ENCODE measurements around the gene CTNND2. TPM values are rescaled to one million over a fixed set of nuclear protein-coding genes. Genes with fewer than 3 reads are reported as not detected.
"Not testable (repeated sequence)": the region's sequence is repeated elsewhere in the genome, so short reads cannot be mapped to it uniquely, and the experiment has no call there.

CTNND2 gene
- total and polyA plus RNA-seq, 2 donors: 0.24 to 1.4 TPM

- DNase-seq (ENCODE audit: extremely low spot score): no peak
- WGBS: 55% methylated on average over 1 of the region's 1 CpG
- no peak overlapping the region for H3K4me3 ChIP-seq (ENCODE audit: low read depth, low read length)
- H3K4me1 ChIP-seq (ENCODE audit: insufficient read depth): no peaks in the 10 kb centered on the region
- H3K27ac ChIP-seq (ENCODE audit: low read depth): no peak overlapping the region
- H3K36me3 ChIP-seq (ENCODE audit: insufficient read depth): no peaks in the 10 kb centered on the region
Observed at GRCh38 chr5:11040345-11040744, 863.9 kb downstream of the CTNND2 start.

DNA sequence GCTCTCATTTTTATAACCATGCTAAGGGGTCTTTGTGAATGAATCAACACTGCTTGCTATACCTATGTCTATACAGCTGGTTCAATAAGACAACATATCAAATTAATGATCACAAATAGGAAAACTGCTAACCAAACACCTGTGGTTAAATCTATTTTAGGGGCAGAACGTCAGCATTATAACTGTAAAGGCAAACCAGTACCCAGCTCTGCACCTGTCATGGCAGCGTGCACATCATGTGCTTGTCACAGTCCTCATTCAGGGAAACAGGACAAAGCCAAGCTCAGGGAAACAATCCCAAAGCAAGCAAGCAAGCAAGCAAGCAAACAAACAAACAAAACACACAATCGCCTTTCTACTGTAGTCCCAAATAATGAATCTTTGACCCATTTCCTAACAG, 865.5 kb downstream of the CTNND2 start:
- Histone ChIP-seq H3K4me1 (ENCODE audit: insufficient read depth) (no peaks in the 10 kb centered on the region), H3K4me3 (ENCODE audit: low read depth, low read length) (no peak overlapping the region), H3K27ac (ENCODE audit: low read depth) (no peak overlapping the region), H3K36me3 (ENCODE audit: insufficient read depth) (no peaks in the 10 kb centered on the region)
- no peak for DNase-seq (ENCODE audit: extremely low spot score)
- 83% methylated on average over 3 of the region's 3 CpGs for WGBS

DNA sequence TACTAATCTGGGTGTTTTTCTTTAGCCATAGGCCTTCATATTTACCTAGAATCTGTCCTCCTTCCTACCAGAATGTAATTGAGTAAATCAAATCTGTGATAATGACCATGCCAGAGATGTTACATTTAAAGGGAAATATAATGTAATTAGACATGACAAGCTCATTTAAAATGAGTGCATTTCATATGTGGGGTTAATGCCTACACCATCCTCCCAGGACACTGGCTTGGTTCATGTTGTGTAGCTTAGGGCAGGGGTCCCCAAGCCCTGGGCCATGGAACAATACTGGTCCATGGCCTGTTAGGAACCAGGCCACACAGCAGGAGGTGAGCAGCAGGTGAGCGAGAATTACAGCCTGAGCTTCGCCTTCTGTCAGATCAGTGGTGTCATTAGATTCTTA, 866.3 kb downstream of the CTNND2 start:
- Histone ChIP-seq H3K36me3 (ENCODE audit: insufficient read depth) (no peaks in the 10 kb centered on the region), H3K27ac (ENCODE audit: low read depth) (no peak overlapping the region), H3K4me3 (ENCODE audit: low read depth, low read length) (no peak overlapping the region), H3K4me1 (ENCODE audit: insufficient read depth) (no peaks in the 10 kb centered on the region)
- DNase-seq (ENCODE audit: extremely low spot score): no peak
- WGBS: 79% methylated on average over 2 of the region's 2 CpGs

- Histone ChIP-seq H3K4me3 (ENCODE audit: low read depth, low read length) (no peak overlapping the region), H3K4me1 (ENCODE audit: insufficient read depth) (no peaks in the 10 kb centered on the region), H3K27ac (ENCODE audit: low read depth) (no peak overlapping the region), H3K36me3 (ENCODE audit: insufficient read depth) (no peaks in the 10 kb centered on the region)
- no peak for DNase-seq (ENCODE audit: extremely low spot score)
- WGBS: 83% methylated on average over 6 of the region's 6 CpGs
Observed at GRCh38 chr5:11037080-11037479, 867.2 kb downstream of the CTNND2 start.

DNA sequence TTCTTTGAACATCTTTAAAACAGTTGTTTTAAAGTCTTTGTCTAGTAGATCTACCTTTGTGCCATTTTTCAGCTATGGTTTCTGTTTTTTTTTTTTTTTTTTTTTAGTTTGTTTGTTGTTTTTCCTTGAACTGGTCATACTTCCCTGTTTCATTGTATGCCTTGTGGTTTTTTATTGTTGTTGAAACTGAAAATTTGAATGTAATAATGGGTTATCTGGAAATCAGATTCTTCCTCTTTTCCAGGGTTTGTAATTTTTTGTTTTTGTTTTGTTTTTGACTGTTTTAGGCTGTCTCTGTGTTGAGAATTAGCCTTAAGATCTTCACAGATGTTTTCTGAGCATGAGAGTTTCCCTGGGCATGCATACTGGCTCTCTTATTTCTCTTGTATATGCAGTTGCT, 873.6 kb downstream of the CTNND2 start:
- no peak overlapping the region for H3K27ac ChIP-seq (ENCODE audit: low read depth)
- DNase-seq (ENCODE audit: extremely low spot score): no peak
- no peaks in the 10 kb centered on the region for H3K36me3 ChIP-seq (ENCODE audit: insufficient read depth)
- H3K4me3 ChIP-seq (ENCODE audit: low read depth, low read length): no peak overlapping the region
- H3K4me1 ChIP-seq (ENCODE audit: insufficient read depth): no peaks in the 10 kb centered on the region

- 87% methylated on average over 5 of the region's 5 CpGs for WGBS
- Histone ChIP-seq H3K27ac (ENCODE audit: low read depth) (no peak overlapping the region), H3K4me3 (ENCODE audit: low read depth, low read length) (no peak overlapping the region), H3K36me3 (ENCODE audit: insufficient read depth) (no peaks in the 10 kb centered on the region), H3K4me1 (ENCODE audit: insufficient read depth) (no peaks in the 10 kb centered on the region)
- DNase-seq (ENCODE audit: extremely low spot score): no peak
Observed at GRCh38 chr5:11027660-11028059, 876.6 kb downstream of the CTNND2 start.

DNA sequence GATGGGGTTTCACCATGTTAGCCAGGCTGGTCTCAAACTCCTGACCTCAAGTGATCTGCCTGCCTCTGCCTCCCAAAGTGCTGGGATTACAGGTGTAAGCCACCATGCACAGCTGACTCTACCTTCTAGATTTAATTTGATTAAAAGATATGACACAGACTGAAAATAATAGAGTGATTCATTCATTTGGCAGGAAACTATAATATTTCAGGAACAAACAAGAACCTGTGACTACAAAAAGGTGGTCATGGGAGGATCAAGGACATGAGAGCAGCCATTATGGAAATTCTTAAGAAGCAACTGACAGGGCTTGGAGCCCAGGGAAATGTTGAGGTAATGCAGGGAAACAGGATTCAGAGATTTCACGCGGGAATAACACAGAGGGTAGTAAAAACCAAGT, 877.7 kb downstream of the CTNND2 start:
- H3K27ac ChIP-seq (ENCODE audit: low read depth): no peak overlapping the region
- no peak for DNase-seq (ENCODE audit: extremely low spot score)
- no peaks in the 10 kb centered on the region for H3K4me1 ChIP-seq (ENCODE audit: insufficient read depth)
- H3K36me3 ChIP-seq (ENCODE audit: insufficient read depth): no peaks in the 10 kb centered on the region
- 93% methylated on average over 2 of the region's 2 CpGs for WGBS
- H3K4me3 ChIP-seq (ENCODE audit: low read depth, low read length): no peak overlapping the region

- DNase-seq (ENCODE audit: extremely low spot score): no peak
- 30% methylated on average over 1 of the region's 1 CpG for WGBS
- Histone ChIP-seq H3K4me1 (ENCODE audit: insufficient read depth) (no peaks in the 10 kb centered on the region), H3K4me3 (ENCODE audit: low read depth, low read length) (no peak overlapping the region), H3K36me3 (ENCODE audit: insufficient read depth) (no peaks in the 10 kb centered on the region), H3K27ac (ENCODE audit: low read depth) (no peak overlapping the region)
Observed at GRCh38 chr5:11023945-11024344, 880.3 kb downstream of the CTNND2 start.

- WGBS: 86% methylated on average over 4 of the region's 4 CpGs
- Histone ChIP-seq H3K36me3 (ENCODE audit: insufficient read depth) (no peaks in the 10 kb centered on the region), H3K4me3 (ENCODE audit: low read depth, low read length) (no peak overlapping the region), H3K4me1 (ENCODE audit: insufficient read depth) (no peaks in the 10 kb centered on the region), H3K27ac (ENCODE audit: low read depth) (no peak overlapping the region)
- no peak for DNase-seq (ENCODE audit: extremely low spot score)
Observed at GRCh38 chr5:11013793-11014192, 890.5 kb downstream of the CTNND2 start.

DNA sequence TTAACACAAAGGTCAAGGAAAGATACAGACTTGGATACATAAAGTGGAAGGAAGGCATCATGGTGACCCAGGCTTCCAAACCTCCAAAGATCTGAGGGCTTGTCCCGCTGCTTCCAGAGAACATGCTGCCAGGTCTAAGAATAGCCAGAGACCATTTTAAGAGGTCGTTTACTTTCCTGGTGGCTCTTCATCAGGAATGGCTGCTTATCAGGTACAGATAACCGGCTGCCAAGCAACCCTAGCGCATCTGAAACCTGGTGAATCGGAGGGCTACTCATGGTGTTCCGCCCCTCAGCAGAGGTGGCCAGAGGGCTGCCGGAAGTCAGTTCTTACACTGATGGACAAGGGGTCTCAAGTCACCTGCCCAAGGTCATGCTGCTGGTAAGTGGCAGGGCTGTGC, 892.0 kb downstream of the CTNND2 start:
- WGBS: 66% methylated on average over 7 of the region's 7 CpGs

DNA sequence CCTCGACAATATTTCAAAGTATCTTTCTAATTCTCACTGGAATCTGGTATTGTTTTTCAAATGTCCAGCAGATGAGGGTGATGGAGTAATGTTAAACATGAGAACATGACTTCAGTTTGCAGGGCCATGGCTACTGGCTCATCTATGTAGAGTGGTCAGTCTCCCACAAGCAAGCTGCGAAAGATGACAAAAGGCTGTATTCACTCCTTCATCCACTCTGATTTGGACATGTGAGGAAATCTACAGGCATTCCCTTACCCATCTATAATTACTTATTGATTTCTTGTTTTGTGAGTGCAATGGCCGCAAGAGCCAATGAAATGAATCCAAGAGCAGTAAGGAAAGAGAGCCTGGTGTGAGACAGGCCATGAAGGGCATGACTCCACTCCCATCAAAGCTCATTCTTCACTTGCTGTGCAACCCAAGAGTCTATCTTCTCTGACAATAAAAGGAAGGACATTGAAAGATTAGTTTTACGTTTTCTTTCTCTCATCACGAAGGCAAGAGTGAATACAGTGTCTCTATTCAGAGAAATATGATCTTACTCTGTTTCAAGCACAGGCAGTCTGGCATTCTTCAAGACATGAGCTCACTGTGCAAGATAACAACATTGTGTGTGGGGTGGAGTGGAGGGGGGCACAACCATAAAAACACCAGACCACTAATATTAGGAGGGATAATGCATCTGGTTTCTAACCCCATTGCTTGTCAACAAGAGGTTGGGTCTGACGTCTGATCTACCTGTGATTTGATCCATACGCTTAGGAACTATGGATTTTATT, 893.6 kb downstream of the CTNND2 start:
- Histone ChIP-seq H3K27ac (ENCODE audit: low read depth) (no peak overlapping the region), H3K36me3 (ENCODE audit: insufficient read depth) (no peaks in the 10 kb centered on the region), H3K4me3 (ENCODE audit: low read depth, low read length) (no peak overlapping the region), H3K4me1 (ENCODE audit: insufficient read depth) (no peaks in the 10 kb centered on the region)
- WGBS: 61% methylated on average over 7 of the region's 7 CpGs
- no peak for DNase-seq (ENCODE audit: extremely low spot score)

More for the DNA sequence above, 892.0 kb downstream of the CTNND2 start:
- Histone ChIP-seq H3K36me3 (ENCODE audit: insufficient read depth) (no peaks in the 10 kb centered on the region), H3K27ac (ENCODE audit: low read depth) (no peak overlapping the region), H3K4me1 (ENCODE audit: insufficient read depth) (no peaks in the 10 kb centered on the region), H3K4me3 (ENCODE audit: low read depth, low read length) (no peak overlapping the region)
- DNase-seq (ENCODE audit: extremely low spot score): no peak

DNA sequence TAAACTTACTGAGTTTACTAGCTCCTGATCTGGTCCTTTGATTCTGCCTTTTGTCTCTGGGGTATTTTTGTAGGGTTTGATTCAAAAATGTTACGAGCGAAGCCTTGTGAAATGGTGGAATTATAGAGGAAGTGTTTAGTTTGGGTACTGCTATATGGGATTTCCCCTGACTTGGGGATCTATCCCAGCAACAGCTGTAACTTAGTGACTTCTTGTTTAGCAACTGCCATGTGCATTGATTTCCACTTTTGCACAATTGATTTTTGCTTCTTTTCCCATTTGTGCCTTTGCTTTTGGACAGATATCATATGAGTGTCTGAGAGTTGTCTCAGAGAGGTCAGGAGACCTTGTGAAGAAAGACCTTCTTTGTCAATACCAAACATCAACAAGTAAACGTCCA, 894.7 kb downstream of the CTNND2 start:
- no peaks in the 10 kb centered on the region for H3K4me1 ChIP-seq (ENCODE audit: insufficient read depth)
- WGBS: 80% methylated on average over 3 of the region's 3 CpGs
- DNase-seq (ENCODE audit: extremely low spot score): no peak
- H3K4me3 ChIP-seq (ENCODE audit: low read depth, low read length): no peak overlapping the region
- no peaks in the 10 kb centered on the region for H3K36me3 ChIP-seq (ENCODE audit: insufficient read depth)
- no peak overlapping the region for H3K27ac ChIP-seq (ENCODE audit: low read depth)

DNA sequence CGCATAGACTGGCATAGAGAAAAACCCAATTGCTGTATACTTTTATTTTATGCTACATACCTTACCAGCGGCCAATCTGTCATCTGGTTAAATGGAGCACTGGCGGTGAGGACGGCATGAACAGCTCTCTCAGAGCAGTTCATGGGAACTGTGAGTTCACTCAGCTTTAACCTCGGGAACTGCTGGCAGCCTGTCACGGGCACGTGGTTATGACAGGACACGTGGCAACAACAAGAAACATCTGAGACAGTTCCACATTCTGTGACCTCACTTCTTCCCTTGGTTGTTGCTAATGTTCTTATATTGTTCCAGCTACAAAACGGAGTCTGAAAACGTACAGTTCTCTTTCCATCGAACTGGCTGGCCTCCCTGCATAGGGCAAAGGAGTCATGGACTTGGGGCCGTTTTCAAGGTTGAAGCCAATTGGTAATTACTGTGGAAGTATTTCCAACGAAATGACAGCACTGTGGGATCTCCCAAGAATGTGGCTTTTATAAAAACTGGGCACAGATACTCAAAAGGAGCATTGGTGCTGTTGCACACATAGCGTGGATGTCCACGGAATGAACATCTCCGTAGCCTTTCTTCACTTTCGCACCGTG, 896.9 kb downstream of the CTNND2 start:
- 77% methylated on average over 18 of the region's 18 CpGs for WGBS
- DNase-seq (ENCODE audit: extremely low spot score): no peak
- no peak overlapping the region for H3K4me3 ChIP-seq (ENCODE audit: low read depth, low read length)
- no peak overlapping the region for H3K27ac ChIP-seq (ENCODE audit: low read depth)
- H3K4me1 ChIP-seq (ENCODE audit: insufficient read depth): no peaks in the 10 kb centered on the region
- H3K36me3 ChIP-seq (ENCODE audit: insufficient read depth): no peaks in the 10 kb centered on the region

- not testable (repeated sequence) for DNase-seq (ENCODE audit: extremely low spot score); H3K36me3 ChIP-seq (ENCODE audit: insufficient read depth); H3K4me3 ChIP-seq (ENCODE audit: low read depth, low read length); H3K27ac ChIP-seq (ENCODE audit: low read depth); H3K4me1 ChIP-seq (ENCODE audit: insufficient read depth)
- 88% methylated on average over 4 of the region's 4 CpGs for WGBS
Observed at GRCh38 chr5:11004523-11004922, 899.7 kb downstream of the CTNND2 start.
